WTC11 (cell line): ENCODE measurements around the gene RSPO4. TPM values are rescaled to one million over a fixed set of nuclear protein-coding genes. Genes with fewer than 3 reads are reported as not detected.
"Not testable (repeated sequence)": the region's sequence is repeated elsewhere in the genome, so short reads cannot be mapped to it uniquely, and the experiment has no call there.

Experiments
- ATAC-seq: fragments of 200-7000 bp; cut with Tn5 transposase; 2 replicates; pipeline ENCODE4 v1.10.0; 2021; ENCODE audit warnings: mild to moderate bottlenecking, moderate library complexity
- CTCF ChIA-PET: fragments of 300-600 bp; sonication (Branson Sonifier 250); formaldehyde crosslinking; loops from one replicate; lab custom pipeline; 2021; ENCODE audit warnings: antibody characterized with exemption; lab: Charles Lee
- POLR2A ChIA-PET: fragments of 350-600 bp; sonication (Branson Sonifier 250); formaldehyde crosslinking; loops from one replicate; lab custom pipeline; 2021; ENCODE audit warnings: antibody characterized with exemption; lab: Charles Lee
- DNase-seq: peaks from one replicate; pipeline ENCODE4 v3.0.0; 2021; ENCODE audit warnings: low spot score
- H3K27ac Mint-ChIP-seq: 2 replicates; pipeline ENCODE4 v1.8.0; 2021; ENCODE audit warnings: mixed read lengths
- H3K27me3 Mint-ChIP-seq: 2 replicates; pipeline ENCODE4 v1.8.0; 2021; ENCODE audit warnings: low read depth, mild to moderate bottlenecking, moderate library complexity, mixed read lengths
- H3K36me3 Mint-ChIP-seq: 2 replicates; pipeline ENCODE4 v1.8.0; 2021; ENCODE audit warnings: mixed read lengths
- H3K4me1 Mint-ChIP-seq: 2 replicates; pipeline ENCODE4 v1.8.0; 2022; ENCODE audit warnings: mixed read lengths
- H3K4me3 Mint-ChIP-seq: 2 replicates; pipeline ENCODE4 v1.8.0; 2021; ENCODE audit warnings: mild to moderate bottlenecking, moderate library complexity, mixed read lengths
- H3K9me3 Mint-ChIP-seq: 2 replicates; pipeline ENCODE4 v1.8.0; 2021; ENCODE audit warnings: mixed read lengths
- CREM ChIP-seq: sonication (generic); formaldehyde crosslinking; IDR thresholded peaks from 2 replicates; pipeline ENCODE4 v1.8.1; 2022; ENCODE audit warnings: mild to moderate bottlenecking, missing genetic modification reagents, moderate library complexity
- ELF4 ChIP-seq: sonication (generic); formaldehyde crosslinking; IDR thresholded peaks from 2 replicates; pipeline ENCODE4 v1.8.1; 2022; ENCODE audit warnings: low read depth, mild to moderate bottlenecking, moderate library complexity, missing genetic modification reagents
- IRF2 ChIP-seq: sonication (generic); formaldehyde crosslinking; IDR thresholded peaks from 2 replicates; pipeline ENCODE4 v1.8.0; 2022; ENCODE audit warnings: low read depth, missing genetic modification reagents, borderline replicate concordance
- JUN ChIP-seq: sonication (generic); formaldehyde crosslinking; IDR thresholded peaks from 2 replicates; pipeline ENCODE4 v1.8.0; 2023; ENCODE audit warnings: mild to moderate bottlenecking, missing genetic modification reagents
- MXD4 ChIP-seq: fragments of 250-450 bp; sonication (Bioruptor Pico); IDR thresholded peaks from 2 replicates; pipeline ENCODE4 v1.8.0; 2021; ENCODE audit warnings: mild to moderate bottlenecking, moderate library complexity, borderline replicate concordance
- MYBL2 ChIP-seq: sonication (generic); formaldehyde crosslinking; IDR thresholded peaks from 2 replicates; pipeline ENCODE4 v1.8.1; 2023; ENCODE audit warnings: mild to moderate bottlenecking, moderate library complexity, missing genetic modification reagents
- NR1H2 ChIP-seq: sonication (generic); formaldehyde crosslinking; IDR thresholded peaks from 2 replicates; pipeline ENCODE4 v1.9.0; 2021; ENCODE audit warnings: mild to moderate bottlenecking, moderate library complexity, missing genetic modification reagents
- OVOL2 ChIP-seq: fragments of 250-450 bp; sonication (Bioruptor Pico); IDR thresholded peaks from 2 replicates; pipeline ENCODE4 v1.9.0; 2021; ENCODE audit warnings: mild to moderate bottlenecking, borderline replicate concordance
- SMAD4 ChIP-seq: sonication (generic); formaldehyde crosslinking; IDR thresholded peaks from 2 replicates; pipeline ENCODE4 v1.8.0; 2022; ENCODE audit warnings: mild to moderate bottlenecking, missing genetic modification reagents
- SP1 ChIP-seq: sonication (generic); formaldehyde crosslinking; conservative IDR thresholded peaks from 2 replicates; pipeline ENCODE4 v1.8.1; 2022; ENCODE audit warnings: missing genetic modification reagents
- ZNF423 ChIP-seq: fragments of 250-450 bp; sonication (Bioruptor Pico); IDR thresholded peaks from 2 replicates; pipeline ENCODE4 v2.1.2; 2022; ENCODE audit warnings: mild to moderate bottlenecking, moderate library complexity
- ZNF671 ChIP-seq: fragments of 250-450 bp; sonication (Bioruptor Pico); IDR thresholded peaks from 2 replicates; pipeline ENCODE4 v1.8.0; 2021; ENCODE audit warnings: mild to moderate bottlenecking
- total RNA-seq: library from RNA; stranded (reverse); gene quantifications from 3 replicates; pipeline ENCODE4 v1.2.3, GENCODE V29; 2021
- TF ChIP-seq, protein P1 (sequence below): sonication (generic); formaldehyde crosslinking; IDR thresholded peaks from 2 replicates; pipeline ENCODE4 v1.8.1; 2023; ENCODE audit warnings: mild to moderate bottlenecking, missing genetic modification reagents, moderate library complexity
- TF ChIP-seq, protein P2 (sequence below): sonication (generic); formaldehyde crosslinking; IDR thresholded peaks from 2 replicates; pipeline ENCODE4 v1.8.1; 2023; ENCODE audit warnings: mild to moderate bottlenecking, moderate library complexity, missing genetic modification reagents
- TF ChIP-seq, protein P3 (sequence below): fragments of 250-450 bp; sonication (Bioruptor Pico); IDR thresholded peaks from 2 replicates; pipeline ENCODE4 v1.9.0; 2021; ENCODE audit warnings: mild to moderate bottlenecking
- TF ChIP-seq, protein P4 (sequence below): fragments of 250-450 bp; sonication (Bioruptor Pico); IDR thresholded peaks from 2 replicates; pipeline ENCODE4 v1.9.0; 2021; ENCODE audit warnings: mild to moderate bottlenecking
- TF ChIP-seq, protein P5 (sequence below): sonication (generic); formaldehyde crosslinking; IDR thresholded peaks from 2 replicates; pipeline ENCODE4 v1.8.1; 2022; ENCODE audit warnings: low read depth, missing genetic modification reagents, borderline replicate concordance
- TF ChIP-seq, protein P6 (sequence below): fragments of 250-450 bp; sonication (Bioruptor Pico); conservative IDR thresholded peaks from 2 replicates; pipeline ENCODE4 v1.9.0; 2021; ENCODE audit warnings: mild to moderate bottlenecking

RSPO4 gene
- total RNA-seq, 1 experiment from 2014 or later, result 4.5 TPM

DNA sequence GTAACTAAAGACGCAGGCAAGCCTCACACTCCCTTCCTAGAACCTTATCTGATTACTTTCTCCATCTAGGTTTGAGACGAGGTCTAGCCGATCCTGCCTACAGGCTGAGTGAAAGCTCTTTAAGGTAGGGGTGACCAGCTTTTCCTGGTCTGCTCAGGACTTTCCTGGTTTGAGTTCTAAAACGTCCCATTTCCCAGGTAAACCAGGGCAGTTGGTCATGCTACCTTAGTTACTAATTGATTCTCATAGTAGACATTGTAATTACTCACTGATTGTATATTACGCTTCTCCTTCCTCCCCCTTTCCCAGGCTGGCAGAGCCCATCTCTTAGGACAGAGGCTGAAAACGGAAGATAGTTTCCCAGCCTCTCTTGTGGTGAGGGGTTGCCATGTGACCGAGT lies 27.9 kb upstream of the RSPO4 start:
- TF ChIP-seq, protein P1, sequence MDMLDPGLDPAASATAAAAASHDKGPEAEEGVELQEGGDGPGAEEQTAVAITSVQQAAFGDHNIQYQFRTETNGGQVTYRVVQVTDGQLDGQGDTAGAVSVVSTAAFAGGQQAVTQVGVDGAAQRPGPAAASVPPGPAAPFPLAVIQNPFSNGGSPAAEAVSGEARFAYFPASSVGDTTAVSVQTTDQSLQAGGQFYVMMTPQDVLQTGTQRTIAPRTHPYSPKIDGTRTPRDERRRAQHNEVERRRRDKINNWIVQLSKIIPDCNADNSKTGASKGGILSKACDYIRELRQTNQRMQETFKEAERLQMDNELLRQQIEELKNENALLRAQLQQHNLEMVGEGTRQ, result peak; percentile 31; the same call in 1 of the 2 replicates
- TF ChIP-seq JUN (no peak), ZNF423 (no peak)
- TF ChIP-seq, all 79 proteins: peak for 1
- Mint-ChIP-seq H3K36me3 (no peaks in the 10 kb centered on the region), H3K27ac (no peak overlapping the region), H3K4me3 (no peak overlapping the region), H3K9me3 (peaks cover 8% of the 10 kb centered on the region), H3K4me1 (no peaks in the 10 kb centered on the region), H3K27me3 (peaks cover 6% of the 10 kb centered on the region)
- DNase-seq (no peak), ATAC-seq (no peak)
- ChIA-PET CTCF (no interaction called here), POLR2A (no interaction called here)

DNA sequence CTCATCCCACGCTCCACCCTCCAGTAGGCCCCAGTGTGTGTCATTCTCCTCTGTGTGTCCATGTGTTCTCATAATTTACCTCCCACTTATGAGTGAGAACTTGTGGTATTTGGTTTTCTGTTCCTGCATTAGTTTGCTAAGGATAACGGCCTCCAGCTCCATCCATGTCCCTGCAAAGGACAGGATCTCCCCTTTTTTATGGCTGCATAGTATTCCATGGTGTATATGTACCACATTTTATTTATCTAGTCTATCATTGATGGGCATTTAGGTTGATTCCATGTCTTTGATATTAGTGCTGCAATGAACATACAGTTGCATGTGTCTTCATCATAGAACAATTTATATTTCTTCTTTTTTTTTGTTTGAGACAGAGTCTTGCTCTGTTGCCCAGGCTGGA lies 24.1 kb upstream of the RSPO4 start:
- H3K4me1 Mint-ChIP-seq, H3K27ac Mint-ChIP-seq, ATAC-seq, POLR2A ChIA-PET, H3K36me3 Mint-ChIP-seq, DNase-seq, CTCF ChIA-PET, H3K4me3 Mint-ChIP-seq, H3K9me3 Mint-ChIP-seq: not testable (repeated sequence)
- H3K27me3 Mint-ChIP-seq, result peaks cover 19% of the 10 kb centered on the region

DNA sequence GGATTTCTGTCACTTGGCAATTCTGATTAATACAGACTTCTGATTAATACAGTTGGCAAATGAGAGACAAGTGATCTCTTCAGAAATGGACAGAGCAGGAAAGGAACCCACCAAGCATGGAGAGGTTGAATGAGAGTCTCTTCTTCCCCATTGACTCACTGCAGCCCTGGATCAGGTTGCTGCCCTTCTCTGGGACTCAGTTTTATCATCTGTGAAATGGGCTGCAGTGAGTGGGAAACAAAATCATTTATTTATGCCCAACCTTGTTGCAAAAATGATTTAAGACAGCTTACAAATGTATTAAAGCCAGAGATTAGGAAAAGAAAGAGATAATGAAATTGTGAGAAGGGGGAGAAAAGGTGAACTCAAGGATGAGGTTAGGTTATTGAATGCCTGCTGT lies 20.8 kb upstream of the RSPO4 start:
- CTCF ChIA-PET, result no interaction called here
- Mint-ChIP-seq H3K4me3 (no peak overlapping the region), H3K36me3 (no peaks in the 10 kb centered on the region), H3K4me1 (no peaks in the 10 kb centered on the region), H3K9me3 (peaks cover 4% of the 10 kb centered on the region), H3K27me3 (peaks cover 27% of the 10 kb centered on the region), H3K27ac (no peak overlapping the region)
- DNase-seq (no peak), ATAC-seq (no peak)
- no peak for TF ChIP-seq MYBL2 (CRISPR knock-in tag)
- TF ChIP-seq ELF4 (CRISPR knock-in tag), result no peak
- POLR2A ChIA-PET, result no interaction called here

DNA sequence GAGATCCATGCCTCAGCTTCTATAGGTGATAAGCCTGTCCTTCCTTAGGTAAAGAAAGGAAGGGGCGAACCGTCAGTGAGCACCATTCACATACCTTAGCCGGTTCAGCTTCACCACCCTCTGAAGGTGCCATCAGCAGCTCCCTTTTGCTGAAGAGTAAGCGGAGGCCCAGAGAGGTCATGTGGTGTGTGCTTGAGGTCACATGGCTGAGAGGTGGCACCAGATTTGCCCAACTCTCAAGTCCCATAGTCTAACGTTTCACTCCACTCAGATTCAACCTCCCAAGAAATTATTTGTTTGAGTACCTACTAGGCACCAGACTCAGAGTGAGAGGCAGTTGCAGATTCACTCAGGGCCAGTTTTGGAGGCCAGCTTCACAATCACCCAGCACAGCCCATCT lies 18.5 kb upstream of the RSPO4 start:
- ATAC-seq, result no peak
- Mint-ChIP-seq H3K4me1 (no peaks in the 10 kb centered on the region), H3K27ac (no peak overlapping the region), H3K9me3 (no peaks in the 10 kb centered on the region), H3K4me3 (no peak overlapping the region), H3K36me3 (no peaks in the 10 kb centered on the region), H3K27me3 (peaks cover 22% of the 10 kb centered on the region)
- TF ChIP-seq, protein P2, sequence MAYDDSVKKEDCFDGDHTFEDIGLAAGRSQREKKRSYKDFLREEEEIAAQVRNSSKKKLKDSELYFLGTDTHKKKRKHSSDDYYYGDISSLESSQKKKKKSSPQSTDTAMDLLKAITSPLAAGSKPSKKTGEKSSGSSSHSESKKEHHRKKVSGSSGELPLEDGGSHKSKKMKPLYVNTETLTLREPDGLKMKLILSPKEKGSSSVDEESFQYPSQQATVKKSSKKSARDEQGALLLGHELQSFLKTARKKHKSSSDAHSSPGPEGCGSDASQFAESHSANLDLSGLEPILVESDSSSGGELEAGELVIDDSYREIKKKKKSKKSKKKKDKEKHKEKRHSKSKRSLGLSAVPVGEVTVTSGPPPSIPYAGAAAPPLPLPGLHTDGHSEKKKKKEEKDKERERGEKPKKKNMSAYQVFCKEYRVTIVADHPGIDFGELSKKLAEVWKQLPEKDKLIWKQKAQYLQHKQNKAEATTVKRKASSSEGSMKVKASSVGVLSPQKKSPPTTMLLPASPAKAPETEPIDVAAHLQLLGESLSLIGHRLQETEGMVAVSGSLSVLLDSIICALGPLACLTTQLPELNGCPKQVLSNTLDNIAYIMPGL, result no peak
- TF ChIP-seq CREM (CRISPR knock-in tag) (no peak), IRF2 (CRISPR knock-in tag) (no peak), MYBL2 (CRISPR knock-in tag) (no peak), ZNF423 (no peak)
- TF ChIP-seq, protein P3, sequence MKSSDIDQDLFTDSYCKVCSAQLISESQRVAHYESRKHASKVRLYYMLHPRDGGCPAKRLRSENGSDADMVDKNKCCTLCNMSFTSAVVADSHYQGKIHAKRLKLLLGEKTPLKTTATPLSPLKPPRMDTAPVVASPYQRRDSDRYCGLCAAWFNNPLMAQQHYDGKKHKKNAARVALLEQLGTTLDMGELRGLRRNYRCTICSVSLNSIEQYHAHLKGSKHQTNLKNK (CRISPR knock-in tag), result no peak
- TF ChIP-seq, protein P4, sequence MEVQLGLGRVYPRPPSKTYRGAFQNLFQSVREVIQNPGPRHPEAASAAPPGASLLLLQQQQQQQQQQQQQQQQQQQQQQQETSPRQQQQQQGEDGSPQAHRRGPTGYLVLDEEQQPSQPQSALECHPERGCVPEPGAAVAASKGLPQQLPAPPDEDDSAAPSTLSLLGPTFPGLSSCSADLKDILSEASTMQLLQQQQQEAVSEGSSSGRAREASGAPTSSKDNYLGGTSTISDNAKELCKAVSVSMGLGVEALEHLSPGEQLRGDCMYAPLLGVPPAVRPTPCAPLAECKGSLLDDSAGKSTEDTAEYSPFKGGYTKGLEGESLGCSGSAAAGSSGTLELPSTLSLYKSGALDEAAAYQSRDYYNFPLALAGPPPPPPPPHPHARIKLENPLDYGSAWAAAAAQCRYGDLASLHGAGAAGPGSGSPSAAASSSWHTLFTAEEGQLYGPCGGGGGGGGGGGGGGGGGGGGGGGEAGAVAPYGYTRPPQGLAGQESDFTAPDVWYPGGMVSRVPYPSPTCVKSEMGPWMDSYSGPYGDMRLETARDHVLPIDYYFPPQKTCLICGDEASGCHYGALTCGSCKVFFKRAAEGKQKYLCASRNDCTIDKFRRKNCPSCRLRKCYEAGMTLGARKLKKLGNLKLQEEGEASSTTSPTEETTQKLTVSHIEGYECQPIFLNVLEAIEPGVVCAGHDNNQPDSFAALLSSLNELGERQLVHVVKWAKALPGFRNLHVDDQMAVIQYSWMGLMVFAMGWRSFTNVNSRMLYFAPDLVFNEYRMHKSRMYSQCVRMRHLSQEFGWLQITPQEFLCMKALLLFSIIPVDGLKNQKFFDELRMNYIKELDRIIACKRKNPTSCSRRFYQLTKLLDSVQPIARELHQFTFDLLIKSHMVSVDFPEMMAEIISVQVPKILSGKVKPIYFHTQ (CRISPR knock-in tag), result no peak
- ChIA-PET CTCF (interaction anchor here (1.1 kb wide), 1 partner anchor 93 kb away, joined by 3 read pairs; no protein-coding TSS in a partner anchor), POLR2A (no interaction called here)
- no peak for DNase-seq

DNA sequence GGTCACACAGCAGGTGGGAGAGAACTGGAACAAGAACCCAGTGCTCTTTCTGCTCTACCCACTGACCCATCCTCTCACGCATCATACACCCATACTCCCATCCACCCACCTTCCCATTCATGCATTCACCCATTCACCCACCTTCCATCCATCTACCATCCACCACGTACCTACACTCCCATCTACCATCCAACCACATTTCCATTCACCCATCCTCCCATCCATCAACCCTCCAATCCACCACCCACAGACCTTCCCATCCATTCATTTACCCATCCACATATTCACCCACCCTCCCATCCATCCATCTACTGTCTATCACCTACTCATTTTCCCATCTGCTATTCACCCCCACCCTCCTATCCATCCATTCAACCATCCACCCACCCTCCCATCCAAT lies 17.2 kb upstream of the RSPO4 start:
- H3K27me3 Mint-ChIP-seq, result peaks cover 17% of the 10 kb centered on the region
- POLR2A ChIA-PET, result no interaction called here
- H3K36me3 Mint-ChIP-seq, result no peaks in the 10 kb centered on the region
- no peaks in the 10 kb centered on the region for H3K4me1 Mint-ChIP-seq
- H3K9me3 Mint-ChIP-seq, result no peaks in the 10 kb centered on the region
- ATAC-seq (no peak), DNase-seq (no peak)
- no peak overlapping the region for H3K27ac Mint-ChIP-seq
- H3K4me3 Mint-ChIP-seq, result no peak overlapping the region
- CTCF ChIA-PET, result interaction anchor here (1.0 kb wide), 1 partner anchor 95 kb away, joined by 4 read pairs; no protein-coding TSS in a partner anchor
- no peak for TF ChIP-seq SMAD4 (CRISPR knock-in tag)
- no peak for TF ChIP-seq NR1H2
- TF ChIP-seq MXD4 (CRISPR knock-in tag), result no peak
- TF ChIP-seq, protein P5, sequence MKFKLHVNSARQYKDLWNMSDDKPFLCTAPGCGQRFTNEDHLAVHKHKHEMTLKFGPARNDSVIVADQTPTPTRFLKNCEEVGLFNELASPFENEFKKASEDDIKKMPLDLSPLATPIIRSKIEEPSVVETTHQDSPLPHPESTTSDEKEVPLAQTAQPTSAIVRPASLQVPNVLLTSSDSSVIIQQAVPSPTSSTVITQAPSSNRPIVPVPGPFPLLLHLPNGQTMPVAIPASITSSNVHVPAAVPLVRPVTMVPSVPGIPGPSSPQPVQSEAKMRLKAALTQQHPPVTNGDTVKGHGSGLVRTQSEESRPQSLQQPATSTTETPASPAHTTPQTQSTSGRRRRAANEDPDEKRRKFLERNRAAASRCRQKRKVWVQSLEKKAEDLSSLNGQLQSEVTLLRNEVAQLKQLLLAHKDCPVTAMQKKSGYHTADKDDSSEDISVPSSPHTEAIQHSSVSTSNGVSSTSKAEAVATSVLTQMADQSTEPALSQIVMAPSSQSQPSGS (CRISPR knock-in tag), result no peak
- no peak for TF ChIP-seq OVOL2 (CRISPR knock-in tag)
- TF ChIP-seq ZNF671, result no peak
- TF ChIP-seq, protein P6, sequence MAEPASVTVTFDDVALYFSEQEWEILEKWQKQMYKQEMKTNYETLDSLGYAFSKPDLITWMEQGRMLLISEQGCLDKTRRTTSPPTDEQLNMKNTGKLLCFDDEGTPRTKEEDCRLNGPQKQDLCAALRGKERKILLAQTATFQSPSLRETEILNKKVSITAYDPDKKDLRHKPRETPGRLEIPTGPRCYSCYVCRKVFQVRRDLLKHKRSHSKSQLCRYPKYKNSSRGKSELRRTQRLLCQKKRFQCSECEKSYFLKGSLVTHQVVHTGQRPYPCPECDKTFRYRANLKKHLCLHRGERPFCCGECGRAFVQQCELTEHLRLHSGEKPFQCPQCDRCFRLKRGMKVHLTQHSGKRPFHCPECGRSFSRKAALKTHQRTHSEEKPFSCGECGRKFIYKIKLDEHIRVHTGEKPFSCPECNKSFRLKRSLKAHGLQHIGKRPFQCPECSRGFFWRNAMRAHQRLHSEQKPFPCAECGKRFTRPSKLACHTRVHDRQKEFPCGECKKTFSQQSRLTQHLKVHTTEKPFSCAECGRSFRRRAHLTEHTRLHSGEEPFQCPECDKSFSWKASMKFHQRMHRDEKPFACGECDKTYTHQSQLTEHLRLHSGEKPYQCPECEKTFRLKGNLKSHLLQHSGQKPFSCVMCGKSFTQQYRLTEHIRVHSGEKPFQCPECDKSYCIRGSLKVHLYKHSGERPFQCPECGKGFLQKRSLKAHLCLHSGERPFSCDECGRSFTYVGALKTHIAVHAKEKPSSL (CRISPR knock-in tag), result no peak
- no peak for TF ChIP-seq SP1 (CRISPR knock-in tag)
